MM.1S (cell line): ENCODE measurements around the gene ADCY3.

ENCODE experiments used
- DNase-seq: peaks from one replicate; pipeline ENCODE4 v3.0.0-alpha.2; 2015
- H2AFZ ChIP-seq: fragments of 300-600 bp; sonication (generic); 2 replicates; pipeline ENCODE4 v1.6.0; 2016; ENCODE audit warnings: antibody characterized with exemption, low read length
- H3F3A ChIP-seq: fragments of 300-600 bp; sonication (generic); 2 replicates; pipeline ENCODE4 v1.6.1; 2016; ENCODE audit warnings: mild to moderate bottlenecking, antibody characterized with exemption, low read length, moderate library complexity, mixed read lengths; ENCODE audit not compliant: insufficient read depth
- H3K27ac ChIP-seq: fragments of 300-600 bp; sonication (generic); 2 replicates; pipeline ENCODE4 v1.5.1; 2016; ENCODE audit warnings: mild to moderate bottlenecking, low read length
- H3K27me3 ChIP-seq: fragments of 300-600 bp; sonication (generic); replicated peaks from 2 replicates; pipeline ENCODE4 v1.6.0; 2016; ENCODE audit warnings: low read length; ENCODE audit not compliant: insufficient read depth
- H3K36me3 ChIP-seq: fragments of 300-600 bp; sonication (generic); replicated peaks from 2 replicates; pipeline ENCODE4 v1.6.1; 2016; ENCODE audit warnings: mild to moderate bottlenecking, low read length, mixed read lengths; ENCODE audit not compliant: insufficient read depth
- H3K4me1 ChIP-seq: fragments of 300-600 bp; sonication (generic); 2 replicates; pipeline ENCODE4 v1.6.1; 2016; ENCODE audit warnings: low read length, mixed read lengths
- H3K4me2 ChIP-seq: fragments of 300-600 bp; sonication (generic); 2 replicates; pipeline ENCODE4 v1.6.0; 2016; ENCODE audit warnings: low read depth, low read length
- H3K4me3 ChIP-seq: fragments of 300-600 bp; sonication (generic); 2 replicates; pipeline ENCODE4 v1.5.1; 2016; ENCODE audit warnings: low read length, mixed read lengths
- H3K79me2 ChIP-seq: fragments of 300-600 bp; sonication (generic); 2 replicates; pipeline ENCODE4 v1.6.1; 2016; ENCODE audit warnings: mixed run types, low read length, mixed read lengths
- H3K9ac ChIP-seq: fragments of 300-600 bp; sonication (generic); 2 replicates; pipeline ENCODE4 v1.6.1; 2016; ENCODE audit warnings: low read length, mixed read lengths
- H3K9me2 ChIP-seq: fragments of 300-600 bp; sonication (generic); replicated peaks from 2 replicates; pipeline ENCODE4 v1.6.1; 2016; ENCODE audit warnings: mild to moderate bottlenecking, low read length, mixed read lengths; ENCODE audit not compliant: insufficient read depth
- H3K9me3 ChIP-seq: fragments of 300-600 bp; sonication (generic); replicated peaks from 2 replicates; pipeline ENCODE4 v1.6.1; 2016; ENCODE audit warnings: mild to moderate bottlenecking, low read length, mixed read lengths; ENCODE audit not compliant: insufficient read depth
- H4K20me1 ChIP-seq: fragments of 300-600 bp; sonication (generic); 2 replicates; pipeline ENCODE4 v1.6.1; 2016; ENCODE audit warnings: mild to moderate bottlenecking, low read length, moderate library complexity, mixed read lengths; ENCODE audit not compliant: insufficient read depth
- EZH2 ChIP-seq: fragments of 300-600 bp; sonication (generic); optimal IDR thresholded peaks from 2 replicates; pipeline ENCODE3; 2017; ENCODE audit warnings: low read depth, mild to moderate bottlenecking, antibody characterized with exemption, low read length, mixed read lengths
- EZH2phosphoT487 ChIP-seq: fragments of 300-600 bp; sonication (generic); IDR thresholded peaks from 2 replicates; pipeline ENCODE4 v1.6.1; 2018; ENCODE audit warnings: antibody characterized with exemption, low read length
- TF ChIP-seq, protein P1 (sequence below): fragments of 300-600 bp; sonication (generic); IDR thresholded peaks from 2 replicates; pipeline ENCODE4 v1.5.1; 2016; ENCODE audit warnings: antibody characterized with exemption, low read length, mixed read lengths

ADCY3 gene

DNA sequence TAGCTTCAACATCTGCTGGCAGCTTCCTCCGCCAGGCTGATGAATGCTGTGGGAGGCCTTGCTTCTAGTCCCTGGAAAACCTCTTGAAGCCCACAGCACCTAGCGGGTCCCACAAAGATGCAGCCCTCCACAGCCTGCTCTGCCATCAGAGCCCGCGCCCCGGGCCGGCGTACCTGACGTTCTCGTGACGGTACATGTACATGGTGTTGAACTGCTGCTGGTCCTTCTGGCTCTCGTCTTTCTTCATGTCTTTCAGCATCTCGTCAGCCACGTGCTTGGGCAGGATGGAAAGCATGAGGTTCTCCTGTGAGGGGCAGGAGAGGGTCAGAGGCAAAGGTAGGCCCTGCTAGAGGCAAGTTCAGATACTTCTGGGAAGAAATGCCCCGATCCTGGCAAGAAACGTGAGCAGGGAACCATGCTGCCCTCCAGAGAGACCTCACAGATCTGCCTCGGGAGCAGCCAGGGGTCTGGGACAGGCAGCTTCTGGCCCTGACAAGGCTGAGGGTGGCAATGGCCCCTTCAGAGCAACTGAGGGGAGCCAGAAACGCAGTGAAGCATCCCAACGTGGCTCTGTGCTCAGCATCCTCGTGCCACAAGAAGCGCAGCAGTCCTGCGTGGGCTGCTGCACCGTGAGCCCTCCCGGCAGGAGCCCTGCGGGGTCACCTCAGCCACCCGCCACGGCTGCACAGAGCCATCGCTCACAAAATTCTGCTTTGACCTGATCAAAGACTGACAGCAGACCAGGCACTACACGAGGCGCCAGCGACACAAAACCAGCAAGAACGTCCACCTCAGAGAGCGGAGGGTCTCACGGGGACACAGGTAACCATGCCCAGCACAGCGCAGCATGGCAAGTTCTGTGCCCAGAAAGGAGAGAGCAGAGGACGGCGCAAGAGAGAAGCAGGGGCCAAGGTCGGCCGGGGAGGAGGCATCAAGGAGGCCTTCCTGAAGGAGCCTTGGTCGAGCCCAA is 77.7 kb downstream of the ADCY3 start:
- Histone ChIP-seq H3K79me2 (peaks cover 5% of the 10 kb centered on the region), H4K20me1 (no peaks in the 10 kb centered on the region), H3K27me3 (no peaks in the 10 kb centered on the region), H2AFZ (no peak overlapping the region), H3K9me2 (no peaks in the 10 kb centered on the region), H3K9ac (no peak overlapping the region), H3K4me2 (no peak overlapping the region), H3F3A (no peaks in the 10 kb centered on the region), H3K4me1 (no peaks in the 10 kb centered on the region), H3K4me3 (no peak overlapping the region), H3K9me3 (no peaks in the 10 kb centered on the region), H3K27ac (no peak overlapping the region), H3K36me3 (no peaks in the 10 kb centered on the region; the same call in 1 of the 2 replicates)
- no peak for TF ChIP-seq EZH2
- no peak for TF ChIP-seq EZH2phosphoT487
- TF ChIP-seq, protein P1, sequence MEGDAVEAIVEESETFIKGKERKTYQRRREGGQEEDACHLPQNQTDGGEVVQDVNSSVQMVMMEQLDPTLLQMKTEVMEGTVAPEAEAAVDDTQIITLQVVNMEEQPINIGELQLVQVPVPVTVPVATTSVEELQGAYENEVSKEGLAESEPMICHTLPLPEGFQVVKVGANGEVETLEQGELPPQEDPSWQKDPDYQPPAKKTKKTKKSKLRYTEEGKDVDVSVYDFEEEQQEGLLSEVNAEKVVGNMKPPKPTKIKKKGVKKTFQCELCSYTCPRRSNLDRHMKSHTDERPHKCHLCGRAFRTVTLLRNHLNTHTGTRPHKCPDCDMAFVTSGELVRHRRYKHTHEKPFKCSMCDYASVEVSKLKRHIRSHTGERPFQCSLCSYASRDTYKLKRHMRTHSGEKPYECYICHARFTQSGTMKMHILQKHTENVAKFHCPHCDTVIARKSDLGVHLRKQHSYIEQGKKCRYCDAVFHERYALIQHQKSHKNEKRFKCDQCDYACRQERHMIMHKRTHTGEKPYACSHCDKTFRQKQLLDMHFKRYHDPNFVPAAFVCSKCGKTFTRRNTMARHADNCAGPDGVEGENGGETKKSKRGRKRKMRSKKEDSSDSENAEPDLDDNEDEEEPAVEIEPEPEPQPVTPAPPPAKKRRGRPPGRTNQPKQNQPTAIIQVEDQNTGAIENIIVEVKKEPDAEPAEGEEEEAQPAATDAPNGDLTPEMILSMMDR, result no peak
- DNase-seq, result no peak

DNA sequence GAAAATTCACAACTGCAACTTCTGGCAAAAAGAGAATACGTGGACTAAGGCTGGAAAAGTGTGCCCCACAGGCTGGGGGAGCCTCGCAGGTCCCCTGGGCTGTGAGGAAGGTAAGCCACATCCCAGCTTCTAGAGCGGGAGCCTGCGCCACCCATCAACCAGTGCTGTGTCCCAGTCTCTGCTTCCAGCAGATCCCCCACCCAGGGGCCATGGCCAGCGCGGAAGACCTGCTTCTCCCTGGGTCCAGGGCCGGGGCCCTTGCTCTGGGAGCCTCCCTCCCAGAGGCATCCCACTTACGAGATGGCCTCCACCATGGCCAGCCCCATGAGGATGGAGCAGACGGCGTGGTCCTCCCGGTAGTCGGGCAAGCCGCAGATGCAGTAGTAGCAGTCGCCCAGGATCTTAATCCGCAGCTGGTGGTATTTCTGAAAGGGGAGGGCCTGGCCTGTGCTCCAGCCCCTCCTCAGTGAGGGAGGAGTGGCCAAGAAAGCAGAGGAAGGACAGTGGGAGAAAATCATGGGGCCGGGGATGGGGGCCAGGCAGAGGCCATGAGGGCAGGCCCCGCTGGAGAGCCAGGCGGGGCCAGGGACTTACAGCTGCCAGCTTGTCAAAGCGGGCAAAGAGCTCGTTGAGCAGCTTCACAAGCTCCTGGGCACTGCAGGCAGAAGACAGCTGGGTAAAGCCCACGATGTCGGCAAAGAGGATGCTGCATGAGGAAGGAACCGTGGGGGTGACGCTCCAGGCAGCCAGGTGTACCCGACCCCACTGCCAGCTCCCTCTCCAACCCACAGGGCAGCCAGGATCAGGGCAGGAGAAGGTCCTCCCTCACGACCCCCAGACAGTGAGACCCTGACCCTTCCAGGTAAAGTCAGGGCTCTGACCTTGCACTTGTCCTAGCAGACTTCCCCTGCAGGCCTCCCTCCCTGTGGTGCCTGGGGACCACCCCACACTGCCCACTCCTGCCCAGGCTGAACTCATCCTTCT is 78.8 kb downstream of the ADCY3 start:
- Histone ChIP-seq H3K79me2 (peaks cover 4% of the 10 kb centered on the region; the same call in 1 of the 2 replicates), H3K9me3 (no peaks in the 10 kb centered on the region), H3K4me3 (no peak overlapping the region), H2AFZ (no peak overlapping the region), H3K27ac (no peak overlapping the region), H3K9ac (no peak overlapping the region), H3K4me1 (no peaks in the 10 kb centered on the region), H3K27me3 (no peaks in the 10 kb centered on the region), H4K20me1 (no peaks in the 10 kb centered on the region), H3K4me2 (no peak overlapping the region), H3K36me3 (no peaks in the 10 kb centered on the region; the same call in 1 of the 2 replicates), H3K9me2 (no peaks in the 10 kb centered on the region), H3F3A (no peaks in the 10 kb centered on the region)
- DNase-seq, result no peak
- TF ChIP-seq, protein P1, result no peak
- no peak for TF ChIP-seq EZH2

DNA sequence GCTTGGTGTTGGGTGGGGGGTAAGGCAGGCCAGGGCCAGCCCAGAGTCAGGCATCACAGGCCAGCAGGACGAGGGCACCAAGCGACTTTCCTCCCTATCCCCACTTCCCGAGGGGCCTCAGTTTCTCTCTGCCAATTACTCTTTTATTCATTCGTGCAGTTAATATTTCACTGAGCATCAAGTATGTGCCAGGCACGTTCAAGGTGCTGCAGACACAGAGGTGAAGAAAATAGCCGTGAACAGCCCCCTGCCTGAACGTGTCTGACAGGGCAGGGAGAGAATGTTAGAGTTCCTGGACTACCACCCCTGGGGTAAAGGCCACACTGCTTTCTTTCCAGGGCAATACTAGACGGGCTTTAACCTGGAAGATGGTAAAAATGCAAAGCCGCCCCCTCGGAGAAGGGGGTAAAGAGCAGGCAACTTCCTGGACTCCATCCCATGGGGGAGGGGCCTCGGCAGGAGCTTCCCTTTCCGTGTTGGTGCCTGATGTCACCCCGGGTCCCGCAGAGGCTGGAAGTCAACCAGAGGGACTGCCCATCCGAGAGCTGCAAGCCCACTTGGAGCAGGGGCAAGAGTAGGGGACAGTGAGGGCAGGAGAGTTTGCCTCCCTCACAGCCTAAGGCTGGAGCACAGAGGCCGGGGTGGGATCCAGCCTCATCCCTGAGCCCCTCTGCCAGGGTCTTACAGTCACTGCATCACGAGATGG is 79.7 kb downstream of the ADCY3 start:
- H3K4me3 ChIP-seq, result no peak overlapping the region
- no peak overlapping the region for H3K27ac ChIP-seq
- TF ChIP-seq, protein P1, result no peak
- TF ChIP-seq EZH2phosphoT487, result no peak
- no peak for TF ChIP-seq EZH2
- H3K79me2 ChIP-seq, result peaks cover 4% of the 10 kb centered on the region; the same call in 1 of the 2 replicates
- H3K27me3 ChIP-seq, result no peaks in the 10 kb centered on the region
- no peak overlapping the region for H3K9ac ChIP-seq
- no peaks in the 10 kb centered on the region for H3K9me2 ChIP-seq
- no peaks in the 10 kb centered on the region; the same call in 1 of the 2 replicates for H3K36me3 ChIP-seq
- H3K9me3 ChIP-seq, result no peaks in the 10 kb centered on the region
- no peaks in the 10 kb centered on the region for H3K4me1 ChIP-seq
- no peak overlapping the region for H3K4me2 ChIP-seq
- H2AFZ ChIP-seq, result no peak overlapping the region
- H3F3A ChIP-seq, result no peaks in the 10 kb centered on the region
- no peak for DNase-seq
- no peaks in the 10 kb centered on the region for H4K20me1 ChIP-seq
